NB4 (cell line): ENCODE data around the gene RNU6-1.

ENCODE experiments used
- CTCF ChIP-seq: IDR thresholded peaks from one replicate; pipeline ENCODE4 v1.5.1; 2012; ENCODE audit warnings: low read depth, low read length
- POLR2A ChIP-seq: IDR thresholded peaks from 2 replicates; pipeline ENCODE4 v1.6.1; 2011; ENCODE audit warnings: mild to moderate bottlenecking; ENCODE audit not compliant: insufficient read length; ENCODE audit errors: extremely low read depth

- TF ChIP-seq POLR2A (no peak), CTCF (no peak)
Measured at GRCh38 chr15:67869701-67870100, 29.9 kb upstream of the RNU6-1 start.
